Measurements from ENCODE around the gene SMAD6.

SMAD6 gene

GRCh38 chr15:66698971-66699370, 3.1 kb upstream of the SMAD6 start (continued):
- TF ChIP-seq PRDM6 (tag by site-specific recombination; IDR thresholded peaks at IDR 0.05) = no peak
- TF ChIP-seq INSM2 (tag by site-specific recombination; IDR thresholded peaks at IDR 0.05) = no peak
- TF ChIP-seq MYNN (tag by site-specific recombination; IDR thresholded peaks at IDR 0.05; ENCODE audit: borderline replicate concordance) = no peak
- no peak for TF ChIP-seq ZNF184 (tag by site-specific recombination; IDR thresholded peaks at IDR 0.05)
- no peak for TF ChIP-seq ZBTB48 (tag by site-specific recombination; IDR thresholded peaks at IDR 0.05)
- TF ChIP-seq ZNF26 (tag by site-specific recombination; IDR thresholded peaks at IDR 0.05) = no peak

- CTCF ChIA-PET = interaction anchor here (1.0 to 5.7 kb wide), 7 partner anchors 16 to 151 kb away, joined by 3 to 40 read pairs (median 9); no protein-coding TSS in a partner anchor
- H3K27ac ChIP-seq (ENCODE audit: extremely low read depth, low read depth, low read length) = peak overlapping the region; percentile 73
- POLR2A ChIA-PET = interaction anchor here (0.6 to 4.1 kb wide), 18 partner anchors 9 to 151 kb away, joined by 3 to 30 read pairs (median 5); no protein-coding TSS in a partner anchor
These were observed 1.6 kb upstream of the SMAD6 start for GRCh38 chr15:66700412-66700801.

More at GRCh38 chr15:66700412-66700801, 1.6 kb upstream of the SMAD6 start:
- TF ChIP-seq ZEB2 (tag by site-specific recombination; IDR thresholded peaks at IDR 0.05) (peak; percentile 10; the same call in 1 of the 2 replicates), ZNF664 (tag by site-specific recombination; IDR thresholded peaks at IDR 0.05) (0 out of 2 replicates have a peak, but pooled peaks have one; percentile 16), TSHZ1 (tag by site-specific recombination; IDR thresholded peaks at IDR 0.05; ENCODE audit: borderline replicate concordance) (0 out of 2 replicates have a peak, but pooled peaks have one; percentile 7), ZXDB (tag by site-specific recombination; IDR thresholded peaks at IDR 0.05) (peak; percentile 6; the same call in 1 of the 2 replicates), ZBTB48 (tag by site-specific recombination; IDR thresholded peaks at IDR 0.05) (peak; percentile 69), ZNF623 (tag by site-specific recombination; IDR thresholded peaks at IDR 0.05) (no peak), ZNF366 (tag by site-specific recombination; conservative IDR thresholded peaks at IDR 0.05) (0 out of 2 replicates have a peak, but pooled peaks have one; percentile 25), ZNF701 (tag by site-specific recombination; IDR thresholded peaks at IDR 0.05) (no peak), ZBTB17 (tag by site-specific recombination; IDR thresholded peaks at IDR 0.05) (peak; percentile 48; the same call in 1 of the 2 replicates), BCL11A (tag by site-specific recombination; IDR thresholded peaks at IDR 0.05; ENCODE audit: low read depth) (peak; percentile 15; the same call in 1 of the 2 replicates), ZNF324 (tag by site-specific recombination; IDR thresholded peaks at IDR 0.05) (peak; percentile 40; the same call in 1 of the 2 replicates), ZNF707 (tag by site-specific recombination; IDR thresholded peaks at IDR 0.05) (no peak)
- Histone ChIP-seq H3K4me1 (ENCODE audit: control insufficient read depth, insufficient read depth, low read length) (peaks cover 11% of the 10 kb centered on the region), H3K9me3 (ENCODE audit: control insufficient read depth, insufficient read depth, low read depth, low read length) (no peaks in the 10 kb centered on the region), H3K4me3 (ENCODE audit: low read depth, low read length) (peak overlapping the region; percentile 50), H3K36me3 (ENCODE audit: control insufficient read depth in 2 of 2, insufficient read depth in 1 of 2, low read length in 2 of 2) (peaks cover 0 to 18% of the 10 kb centered on the region in 2 experiments; a peak in 1 of 3 replicates)
